A549 (cell line): ENCODE results near the gene EFCAB11.

Experiments
- CBX8 ChIP-seq: fragments of 200-600 bp; sonication (generic); IDR thresholded peaks from 2 replicates; pipeline ENCODE4 v1.6.1; 2016
- TF ChIP-seq, protein P1 (sequence below): fragments of >200 bp; sonication (Bioruptor Twin); formaldehyde crosslinking; IDR thresholded peaks from 3 replicates; pipeline ENCODE4 v1.5.1; 2016
- TF ChIP-seq, protein P2 (sequence below): fragments of 150-350 bp; IDR thresholded peaks from 2 replicates; pipeline ENCODE4 v1.6.1; 2014; ENCODE audit warnings: low read depth, mild to moderate bottlenecking, low read length
- TF ChIP-seq, protein P3 (sequence below): fragments of 450-650 bp; IDR thresholded peaks from 2 replicates; pipeline ENCODE4 v1.6.1; 2014; ENCODE audit warnings: antibody characterized with exemption

DNA sequence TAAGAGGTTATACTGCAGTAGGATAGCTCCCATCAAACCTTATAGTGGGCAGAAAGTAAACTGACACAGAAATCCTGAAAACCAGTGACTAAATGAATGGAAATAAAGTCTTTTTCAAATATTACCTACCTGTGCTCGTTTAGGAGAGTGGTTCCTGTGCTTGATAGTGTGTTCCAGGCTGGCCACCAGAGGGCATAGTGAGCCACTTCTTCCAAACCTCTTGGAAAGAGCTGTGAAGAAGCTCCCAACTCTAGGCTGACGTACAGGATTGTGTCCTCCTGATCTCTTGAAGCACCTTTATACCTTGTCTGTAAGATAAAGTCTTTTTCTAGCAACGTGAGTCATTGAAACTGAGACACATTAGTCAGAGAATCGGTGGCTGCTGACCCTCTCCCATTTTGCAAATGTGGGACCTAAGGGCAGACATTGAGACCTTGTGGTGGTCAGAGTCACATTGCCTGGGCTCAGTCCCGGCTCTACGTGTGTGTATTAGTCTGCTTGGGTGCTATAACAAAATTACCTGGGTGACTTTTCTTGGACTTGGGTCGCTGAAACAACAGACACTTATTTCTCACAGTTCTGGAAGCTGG lies 18.8 kb upstream of the EFCAB11 start:
- TF ChIP-seq, protein P1, sequence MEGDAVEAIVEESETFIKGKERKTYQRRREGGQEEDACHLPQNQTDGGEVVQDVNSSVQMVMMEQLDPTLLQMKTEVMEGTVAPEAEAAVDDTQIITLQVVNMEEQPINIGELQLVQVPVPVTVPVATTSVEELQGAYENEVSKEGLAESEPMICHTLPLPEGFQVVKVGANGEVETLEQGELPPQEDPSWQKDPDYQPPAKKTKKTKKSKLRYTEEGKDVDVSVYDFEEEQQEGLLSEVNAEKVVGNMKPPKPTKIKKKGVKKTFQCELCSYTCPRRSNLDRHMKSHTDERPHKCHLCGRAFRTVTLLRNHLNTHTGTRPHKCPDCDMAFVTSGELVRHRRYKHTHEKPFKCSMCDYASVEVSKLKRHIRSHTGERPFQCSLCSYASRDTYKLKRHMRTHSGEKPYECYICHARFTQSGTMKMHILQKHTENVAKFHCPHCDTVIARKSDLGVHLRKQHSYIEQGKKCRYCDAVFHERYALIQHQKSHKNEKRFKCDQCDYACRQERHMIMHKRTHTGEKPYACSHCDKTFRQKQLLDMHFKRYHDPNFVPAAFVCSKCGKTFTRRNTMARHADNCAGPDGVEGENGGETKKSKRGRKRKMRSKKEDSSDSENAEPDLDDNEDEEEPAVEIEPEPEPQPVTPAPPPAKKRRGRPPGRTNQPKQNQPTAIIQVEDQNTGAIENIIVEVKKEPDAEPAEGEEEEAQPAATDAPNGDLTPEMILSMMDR, result peak; percentile 81
- TF ChIP-seq, protein P2, sequence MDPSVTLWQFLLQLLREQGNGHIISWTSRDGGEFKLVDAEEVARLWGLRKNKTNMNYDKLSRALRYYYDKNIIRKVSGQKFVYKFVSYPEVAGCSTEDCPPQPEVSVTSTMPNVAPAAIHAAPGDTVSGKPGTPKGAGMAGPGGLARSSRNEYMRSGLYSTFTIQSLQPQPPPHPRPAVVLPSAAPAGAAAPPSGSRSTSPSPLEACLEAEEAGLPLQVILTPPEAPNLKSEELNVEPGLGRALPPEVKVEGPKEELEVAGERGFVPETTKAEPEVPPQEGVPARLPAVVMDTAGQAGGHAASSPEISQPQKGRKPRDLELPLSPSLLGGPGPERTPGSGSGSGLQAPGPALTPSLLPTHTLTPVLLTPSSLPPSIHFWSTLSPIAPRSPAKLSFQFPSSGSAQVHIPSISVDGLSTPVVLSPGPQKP, result no peak
- TF ChIP-seq CBX8, result no peak
- TF ChIP-seq, protein P3, sequence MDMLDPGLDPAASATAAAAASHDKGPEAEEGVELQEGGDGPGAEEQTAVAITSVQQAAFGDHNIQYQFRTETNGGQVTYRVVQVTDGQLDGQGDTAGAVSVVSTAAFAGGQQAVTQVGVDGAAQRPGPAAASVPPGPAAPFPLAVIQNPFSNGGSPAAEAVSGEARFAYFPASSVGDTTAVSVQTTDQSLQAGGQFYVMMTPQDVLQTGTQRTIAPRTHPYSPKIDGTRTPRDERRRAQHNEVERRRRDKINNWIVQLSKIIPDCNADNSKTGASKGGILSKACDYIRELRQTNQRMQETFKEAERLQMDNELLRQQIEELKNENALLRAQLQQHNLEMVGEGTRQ, result no peak
